ENCODE data around the gene CADPS2. TPM values are rescaled to one million over a fixed set of nuclear protein-coding genes. Genes with fewer than 3 reads are reported as not detected.

Gene CADPS2
- total and polyA plus RNA-seq, 4 donors = 16.0 to 76.7 (median 27.7) TPM

DNA sequence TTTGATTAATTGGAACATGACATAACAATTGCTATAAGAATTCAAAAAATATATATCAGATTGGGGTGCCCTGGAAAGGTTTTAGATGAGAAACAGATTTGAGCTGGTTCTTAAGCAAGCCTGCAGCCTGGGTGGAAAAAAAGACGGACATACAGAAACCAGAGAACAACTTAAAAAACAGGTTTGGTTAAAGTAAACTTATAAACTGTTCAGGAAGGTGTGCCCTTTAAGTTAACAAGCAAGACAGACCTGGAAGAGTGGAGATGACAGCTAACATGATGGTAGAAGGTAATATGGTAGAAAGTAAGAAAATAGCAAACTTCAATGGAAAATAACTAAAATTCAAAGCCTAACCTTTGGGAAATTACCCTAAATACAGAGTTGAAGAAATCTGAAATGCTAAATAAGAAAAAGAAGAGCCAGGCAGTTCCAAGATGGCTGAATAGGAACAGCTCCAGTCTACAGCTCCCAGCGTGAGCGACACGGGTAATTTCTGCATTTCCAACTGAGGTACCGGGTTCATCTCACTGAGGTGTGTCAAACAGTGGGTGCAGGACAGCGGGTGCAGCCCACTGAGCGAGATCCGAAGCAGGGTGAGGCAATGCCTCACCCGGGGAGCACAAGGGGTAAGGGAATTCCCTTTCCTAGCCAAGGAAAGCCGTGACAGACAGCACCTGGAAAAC, 52.2 kb downstream of the CADPS2 start:
- no peak for DNase-seq
- Histone ChIP-seq H3K4me3 (no peak overlapping the region), H3K27me3 (ENCODE audit: control insufficient read depth in 3 of 3, insufficient read depth in 3 of 3, low read length in 2 of 3) (no peaks in the 10 kb centered on the region), H3K36me3 (ENCODE audit: control insufficient read depth in 4 of 4, insufficient read depth in 4 of 4, low read length in 4 of 4) (peaks cover 0 to 2% (median 0%) of the 10 kb centered on the region in 4 donors), H3K9ac (ENCODE audit: insufficient read depth in 1 of 2, low read length in 2 of 2) (no peak overlapping the region), H3K4me1 (ENCODE audit: control insufficient read depth in 5 of 5, insufficient read depth in 5 of 5, low read length in 5 of 5) (no peaks in the 10 kb centered on the region), H3K27ac (ENCODE audit: low read depth in 1 of 2, low read length in 1 of 2) (no peak overlapping the region), H3K9me3 (ENCODE audit: control insufficient read depth in 4 of 4, insufficient read depth in 3 of 4, low read length in 3 of 4) (no peaks in the 10 kb centered on the region)
- 83 to 92% methylated on average over 10 of the region's 10 CpGs for WGBS, 2 donors
- no peak for ATAC-seq (ENCODE audit: insufficient read depth, low FRiP score)
- TF ChIP-seq, protein P1, sequence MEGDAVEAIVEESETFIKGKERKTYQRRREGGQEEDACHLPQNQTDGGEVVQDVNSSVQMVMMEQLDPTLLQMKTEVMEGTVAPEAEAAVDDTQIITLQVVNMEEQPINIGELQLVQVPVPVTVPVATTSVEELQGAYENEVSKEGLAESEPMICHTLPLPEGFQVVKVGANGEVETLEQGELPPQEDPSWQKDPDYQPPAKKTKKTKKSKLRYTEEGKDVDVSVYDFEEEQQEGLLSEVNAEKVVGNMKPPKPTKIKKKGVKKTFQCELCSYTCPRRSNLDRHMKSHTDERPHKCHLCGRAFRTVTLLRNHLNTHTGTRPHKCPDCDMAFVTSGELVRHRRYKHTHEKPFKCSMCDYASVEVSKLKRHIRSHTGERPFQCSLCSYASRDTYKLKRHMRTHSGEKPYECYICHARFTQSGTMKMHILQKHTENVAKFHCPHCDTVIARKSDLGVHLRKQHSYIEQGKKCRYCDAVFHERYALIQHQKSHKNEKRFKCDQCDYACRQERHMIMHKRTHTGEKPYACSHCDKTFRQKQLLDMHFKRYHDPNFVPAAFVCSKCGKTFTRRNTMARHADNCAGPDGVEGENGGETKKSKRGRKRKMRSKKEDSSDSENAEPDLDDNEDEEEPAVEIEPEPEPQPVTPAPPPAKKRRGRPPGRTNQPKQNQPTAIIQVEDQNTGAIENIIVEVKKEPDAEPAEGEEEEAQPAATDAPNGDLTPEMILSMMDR (IDR thresholded peaks at IDR 0.05; ENCODE audit: control extremely low read depth, extremely low read depth) = no peak

DNA sequence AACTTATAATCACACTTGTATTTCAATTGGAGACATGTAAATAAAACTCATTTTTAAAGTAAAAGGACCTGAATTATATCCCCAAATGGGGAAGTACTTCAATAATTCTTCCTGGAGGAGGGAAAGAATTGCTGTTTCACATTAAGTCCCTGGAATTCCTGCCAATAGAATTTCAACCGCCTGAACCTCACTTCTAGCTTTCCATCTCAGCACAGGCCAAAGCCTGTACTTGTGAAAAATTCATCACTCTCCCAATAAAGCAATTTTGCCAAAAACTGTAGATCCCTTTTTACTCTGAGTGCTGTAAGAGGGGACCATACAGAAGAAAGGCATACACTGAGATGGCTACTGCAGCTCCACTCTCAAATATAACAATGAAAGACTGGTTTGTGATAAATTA, 54.8 kb downstream of the CADPS2 start:
- Histone ChIP-seq H3K27me3 (ENCODE audit: control insufficient read depth in 3 of 3, insufficient read depth in 3 of 3, low read length in 2 of 3) (no peaks in the 10 kb centered on the region), H3K4me1 (ENCODE audit: control insufficient read depth in 5 of 5, insufficient read depth in 5 of 5, low read length in 5 of 5) (no peaks in the 10 kb centered on the region), H3K9me3 (ENCODE audit: control insufficient read depth in 4 of 4, insufficient read depth in 3 of 4, low read length in 3 of 4) (no peaks in the 10 kb centered on the region), H3K4me3 (no peak overlapping the region), H3K9ac (ENCODE audit: insufficient read depth in 1 of 2, low read length in 2 of 2) (no peak overlapping the region), H3K27ac (ENCODE audit: low read depth in 1 of 2, low read length in 1 of 2) (no peak overlapping the region), H3K36me3 (ENCODE audit: control insufficient read depth in 4 of 4, insufficient read depth in 4 of 4, low read length in 4 of 4) (peaks cover 0 to 2% (median 0%) of the 10 kb centered on the region in 4 donors)
- TF ChIP-seq, protein P1 (IDR thresholded peaks at IDR 0.05; ENCODE audit: control extremely low read depth, extremely low read depth) = no peak
- no peak for ATAC-seq (ENCODE audit: insufficient read depth, low FRiP score)
- no peak for DNase-seq
- 69 to 73% methylated on average over 1 of the region's 1 CpG for WGBS, 2 donors

DNA sequence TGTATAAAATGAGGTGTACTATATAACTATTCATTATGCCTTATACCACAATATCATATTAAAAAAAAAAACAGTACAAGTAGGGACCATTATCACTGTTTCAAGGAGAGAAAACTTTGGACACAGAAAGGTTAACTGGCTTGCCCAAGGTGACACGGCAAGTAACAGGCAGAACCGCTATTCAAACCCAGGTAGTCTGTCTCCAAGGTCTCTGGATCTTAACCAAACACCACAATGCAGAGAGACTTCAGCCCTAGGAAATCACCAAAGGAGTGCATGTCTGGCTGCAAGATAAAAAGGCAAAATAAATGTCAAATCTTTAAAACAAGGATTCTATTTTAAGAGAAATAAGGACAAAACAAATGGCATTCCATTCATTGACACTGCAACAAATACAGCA, 56.3 kb downstream of the CADPS2 start:
- Histone ChIP-seq H3K27ac (ENCODE audit: low read depth in 1 of 2, low read length in 1 of 2) (no peak overlapping the region), H3K9ac (ENCODE audit: insufficient read depth in 1 of 2, low read length in 2 of 2) (no peak overlapping the region), H3K4me3 (no peak overlapping the region), H3K9me3 (ENCODE audit: control insufficient read depth in 4 of 4, insufficient read depth in 3 of 4, low read length in 3 of 4) (no peaks in the 10 kb centered on the region), H3K27me3 (ENCODE audit: control insufficient read depth in 3 of 3, insufficient read depth in 3 of 3, low read length in 2 of 3) (no peaks in the 10 kb centered on the region), H3K4me1 (ENCODE audit: control insufficient read depth in 5 of 5, insufficient read depth in 5 of 5, low read length in 5 of 5) (peaks cover 0 to 2% (median 0%) of the 10 kb centered on the region in 5 donors), H3K36me3 (ENCODE audit: control insufficient read depth in 4 of 4, insufficient read depth in 4 of 4, low read length in 4 of 4) (peaks cover 0 to 5% (median under 1%) of the 10 kb centered on the region in 4 donors)
- TF ChIP-seq, protein P1 (IDR thresholded peaks at IDR 0.05; ENCODE audit: control extremely low read depth, extremely low read depth) = no peak
- 66 to 68% methylated on average over 2 of the region's 2 CpGs for WGBS, 2 donors
- no peak for DNase-seq
- no peak for ATAC-seq (ENCODE audit: insufficient read depth, low FRiP score)

DNA sequence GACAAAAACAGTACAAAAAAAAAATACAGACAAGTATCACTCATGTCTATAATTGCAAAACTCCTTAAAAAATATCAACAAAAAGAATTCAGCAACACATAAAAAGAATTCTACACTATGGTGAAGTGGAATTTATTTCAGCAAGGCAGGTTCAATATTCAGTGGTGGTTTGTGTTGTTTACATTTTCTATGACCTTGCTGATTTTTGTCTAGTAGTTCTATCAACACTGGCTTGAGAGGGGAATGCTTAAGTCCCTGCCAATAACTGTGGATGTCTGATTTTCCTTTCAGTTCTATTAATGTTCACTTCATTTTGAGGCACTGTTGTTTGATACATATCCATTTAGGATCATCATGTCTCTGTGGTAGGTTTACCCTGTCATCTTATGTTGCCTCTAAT, 58.5 kb downstream of the CADPS2 start:
- H3K27me3 ChIP-seq (ENCODE audit: control insufficient read depth in 3 of 3, insufficient read depth in 3 of 3, low read length in 2 of 3) = no peaks in the 10 kb centered on the region
- ATAC-seq (ENCODE audit: insufficient read depth, low FRiP score) (no peak), DNase-seq (no peak)
- H3K4me3 ChIP-seq = no peak overlapping the region
- no peak overlapping the region for H3K27ac ChIP-seq (ENCODE audit: low read depth in 1 of 2, low read length in 1 of 2)
- peaks cover 0 to 3% (median 0%) of the 10 kb centered on the region in 5 donors for H3K4me1 ChIP-seq (ENCODE audit: control insufficient read depth in 5 of 5, insufficient read depth in 5 of 5, low read length in 5 of 5)
- no peaks in the 10 kb centered on the region for H3K9me3 ChIP-seq (ENCODE audit: control insufficient read depth in 4 of 4, insufficient read depth in 3 of 4, low read length in 3 of 4)
- H3K36me3 ChIP-seq (ENCODE audit: control insufficient read depth in 4 of 4, insufficient read depth in 4 of 4, low read length in 4 of 4) = peaks cover 0 to 5% (median under 1%) of the 10 kb centered on the region in 4 donors
- TF ChIP-seq, protein P1 (IDR thresholded peaks at IDR 0.05; ENCODE audit: control extremely low read depth, extremely low read depth) = no peak
- no peak overlapping the region for H3K9ac ChIP-seq (ENCODE audit: insufficient read depth in 1 of 2, low read length in 2 of 2)

Data from lung (tissue), 12 donors.